ENCODE results near the gene CHCHD6. TPM values are rescaled to one million over a fixed set of nuclear protein-coding genes. Genes with fewer than 3 reads are reported as not detected.

CHCHD6 gene
- total and polyA plus RNA-seq, 4 donors: 12.1 to 22.6 (median 17.5) TPM

GRCh38 chr3:126693921-126694320, 10.1 kb upstream of the CHCHD6 start:
- no peak overlapping the region for H3K27ac ChIP-seq (ENCODE audit: low read depth in 1 of 2, low read length in 1 of 2)
- TF ChIP-seq, protein P1, sequence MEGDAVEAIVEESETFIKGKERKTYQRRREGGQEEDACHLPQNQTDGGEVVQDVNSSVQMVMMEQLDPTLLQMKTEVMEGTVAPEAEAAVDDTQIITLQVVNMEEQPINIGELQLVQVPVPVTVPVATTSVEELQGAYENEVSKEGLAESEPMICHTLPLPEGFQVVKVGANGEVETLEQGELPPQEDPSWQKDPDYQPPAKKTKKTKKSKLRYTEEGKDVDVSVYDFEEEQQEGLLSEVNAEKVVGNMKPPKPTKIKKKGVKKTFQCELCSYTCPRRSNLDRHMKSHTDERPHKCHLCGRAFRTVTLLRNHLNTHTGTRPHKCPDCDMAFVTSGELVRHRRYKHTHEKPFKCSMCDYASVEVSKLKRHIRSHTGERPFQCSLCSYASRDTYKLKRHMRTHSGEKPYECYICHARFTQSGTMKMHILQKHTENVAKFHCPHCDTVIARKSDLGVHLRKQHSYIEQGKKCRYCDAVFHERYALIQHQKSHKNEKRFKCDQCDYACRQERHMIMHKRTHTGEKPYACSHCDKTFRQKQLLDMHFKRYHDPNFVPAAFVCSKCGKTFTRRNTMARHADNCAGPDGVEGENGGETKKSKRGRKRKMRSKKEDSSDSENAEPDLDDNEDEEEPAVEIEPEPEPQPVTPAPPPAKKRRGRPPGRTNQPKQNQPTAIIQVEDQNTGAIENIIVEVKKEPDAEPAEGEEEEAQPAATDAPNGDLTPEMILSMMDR (IDR thresholded peaks at IDR 0.05; ENCODE audit: control extremely low read depth, extremely low read depth): no peak
- H3K4me3 ChIP-seq: no peak overlapping the region
- H3K9ac ChIP-seq (ENCODE audit: insufficient read depth in 1 of 2, low read length in 2 of 2): no peak overlapping the region
- H3K36me3 ChIP-seq (ENCODE audit: control insufficient read depth in 4 of 4, insufficient read depth in 4 of 4, low read length in 4 of 4): no peaks in the 10 kb centered on the region
- no peaks in the 10 kb centered on the region for H3K9me3 ChIP-seq (ENCODE audit: control insufficient read depth in 4 of 4, insufficient read depth in 3 of 4, low read length in 3 of 4)
- H3K4me1 ChIP-seq (ENCODE audit: control insufficient read depth in 5 of 5, insufficient read depth in 5 of 5, low read length in 5 of 5): no peaks in the 10 kb centered on the region
- H3K27me3 ChIP-seq (ENCODE audit: control insufficient read depth in 3 of 3, insufficient read depth in 3 of 3, low read length in 2 of 3): peaks cover 0 to 2% (median 0%) of the 10 kb centered on the region in 3 donors
- DNase-seq (no peak), ATAC-seq (ENCODE audit: insufficient read depth, low FRiP score) (no peak)
- WGBS, 2 donors: 8 to 40% methylated on average over 3 of the region's 3 CpGs

- Histone ChIP-seq H3K36me3 (ENCODE audit: control insufficient read depth in 4 of 4, insufficient read depth in 4 of 4, low read length in 4 of 4) (no peaks in the 10 kb centered on the region), H3K4me3 (no peak overlapping the region), H3K27me3 (ENCODE audit: control insufficient read depth in 3 of 3, insufficient read depth in 3 of 3, low read length in 2 of 3) (peaks cover 0 to 2% (median 0%) of the 10 kb centered on the region in 3 donors), H3K9me3 (ENCODE audit: control insufficient read depth in 4 of 4, insufficient read depth in 3 of 4, low read length in 3 of 4) (no peaks in the 10 kb centered on the region), H3K9ac (ENCODE audit: insufficient read depth in 1 of 2, low read length in 2 of 2) (no peak overlapping the region), H3K27ac (ENCODE audit: low read depth in 1 of 2, low read length in 1 of 2) (no peak overlapping the region), H3K4me1 (ENCODE audit: control insufficient read depth in 5 of 5, insufficient read depth in 5 of 5, low read length in 5 of 5) (no peaks in the 10 kb centered on the region)
- no peak for DNase-seq
- TF ChIP-seq, protein P1 (IDR thresholded peaks at IDR 0.05; ENCODE audit: control extremely low read depth, extremely low read depth): no peak
- ATAC-seq (ENCODE audit: insufficient read depth, low FRiP score): no peak
- WGBS, 2 donors: 57 to 82% methylated on average over 5 of the region's 5 CpGs
Measured at GRCh38 chr3:126696701-126697267, 7.3 kb upstream of the CHCHD6 start.

DNA sequence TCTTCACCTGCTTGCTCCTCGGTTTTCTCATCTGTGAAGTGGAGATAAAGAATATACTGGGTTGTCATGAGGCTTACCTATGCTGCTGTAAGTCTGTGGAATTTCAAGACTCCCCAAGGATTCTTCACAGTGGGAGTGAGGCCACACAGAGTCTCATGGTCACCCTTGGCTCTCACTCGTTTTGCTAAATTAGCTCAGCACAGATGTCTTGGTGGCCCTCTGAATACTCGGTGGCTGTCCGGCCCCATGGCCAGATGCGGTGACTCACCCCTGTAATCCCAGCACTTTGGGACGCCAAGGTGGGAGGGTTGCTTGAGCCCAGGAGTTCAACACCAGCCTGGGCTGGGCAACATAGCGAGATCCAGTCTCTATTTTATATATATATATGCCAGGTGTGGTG, 5.0 kb upstream of the CHCHD6 start:
- WGBS, 2 donors: 85 to 87% methylated on average over 7 of the region's 7 CpGs

More for the DNA sequence above, 5.0 kb upstream of the CHCHD6 start:
- Histone ChIP-seq H3K27me3 (ENCODE audit: control insufficient read depth in 3 of 3, insufficient read depth in 3 of 3, low read length in 2 of 3) (peaks cover 0 to 2% (median 0%) of the 10 kb centered on the region in 3 donors), H3K36me3 (ENCODE audit: control insufficient read depth in 4 of 4, insufficient read depth in 4 of 4, low read length in 4 of 4) (no peaks in the 10 kb centered on the region), H3K27ac (ENCODE audit: low read depth in 1 of 2, low read length in 1 of 2) (no peak overlapping the region), H3K9me3 (ENCODE audit: control insufficient read depth in 4 of 4, insufficient read depth in 3 of 4, low read length in 3 of 4) (no peaks in the 10 kb centered on the region), H3K4me1 (ENCODE audit: control insufficient read depth in 5 of 5, insufficient read depth in 5 of 5, low read length in 5 of 5) (peaks cover 0 to 7% (median 0%) of the 10 kb centered on the region in 5 donors), H3K9ac (ENCODE audit: insufficient read depth in 1 of 2, low read length in 2 of 2) (no peak overlapping the region), H3K4me3 (no peak overlapping the region)
- ATAC-seq (ENCODE audit: insufficient read depth, low FRiP score) (no peak), DNase-seq (no peak)
- TF ChIP-seq, protein P1 (IDR thresholded peaks at IDR 0.05; ENCODE audit: control extremely low read depth, extremely low read depth): no peak
